ENCODE measurements around the gene LRP1.

- TF ChIP-seq JUNB (IDR thresholded peaks at IDR 0.05; ENCODE audit: unreplicated experiment) = no peak
- TF ChIP-seq, protein P1, sequence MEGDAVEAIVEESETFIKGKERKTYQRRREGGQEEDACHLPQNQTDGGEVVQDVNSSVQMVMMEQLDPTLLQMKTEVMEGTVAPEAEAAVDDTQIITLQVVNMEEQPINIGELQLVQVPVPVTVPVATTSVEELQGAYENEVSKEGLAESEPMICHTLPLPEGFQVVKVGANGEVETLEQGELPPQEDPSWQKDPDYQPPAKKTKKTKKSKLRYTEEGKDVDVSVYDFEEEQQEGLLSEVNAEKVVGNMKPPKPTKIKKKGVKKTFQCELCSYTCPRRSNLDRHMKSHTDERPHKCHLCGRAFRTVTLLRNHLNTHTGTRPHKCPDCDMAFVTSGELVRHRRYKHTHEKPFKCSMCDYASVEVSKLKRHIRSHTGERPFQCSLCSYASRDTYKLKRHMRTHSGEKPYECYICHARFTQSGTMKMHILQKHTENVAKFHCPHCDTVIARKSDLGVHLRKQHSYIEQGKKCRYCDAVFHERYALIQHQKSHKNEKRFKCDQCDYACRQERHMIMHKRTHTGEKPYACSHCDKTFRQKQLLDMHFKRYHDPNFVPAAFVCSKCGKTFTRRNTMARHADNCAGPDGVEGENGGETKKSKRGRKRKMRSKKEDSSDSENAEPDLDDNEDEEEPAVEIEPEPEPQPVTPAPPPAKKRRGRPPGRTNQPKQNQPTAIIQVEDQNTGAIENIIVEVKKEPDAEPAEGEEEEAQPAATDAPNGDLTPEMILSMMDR (conservative IDR thresholded peaks at IDR 0.05; ENCODE audit: low read depth in 2 of 2) = no peak
- TF ChIP-seq EZH2phosphoT487 (IDR thresholded peaks at IDR 0.05; ENCODE audit: unreplicated experiment) = no peak
- no peak for TF ChIP-seq POLR2AphosphoS5 (IDR thresholded peaks at IDR 0.05; ENCODE audit: low read depth)
- no peak for TF ChIP-seq CREB1 (CRISPR knock-in tag; IDR thresholded peaks at IDR 0.05; ENCODE audit: low read depth)
- TF ChIP-seq, protein P2, sequence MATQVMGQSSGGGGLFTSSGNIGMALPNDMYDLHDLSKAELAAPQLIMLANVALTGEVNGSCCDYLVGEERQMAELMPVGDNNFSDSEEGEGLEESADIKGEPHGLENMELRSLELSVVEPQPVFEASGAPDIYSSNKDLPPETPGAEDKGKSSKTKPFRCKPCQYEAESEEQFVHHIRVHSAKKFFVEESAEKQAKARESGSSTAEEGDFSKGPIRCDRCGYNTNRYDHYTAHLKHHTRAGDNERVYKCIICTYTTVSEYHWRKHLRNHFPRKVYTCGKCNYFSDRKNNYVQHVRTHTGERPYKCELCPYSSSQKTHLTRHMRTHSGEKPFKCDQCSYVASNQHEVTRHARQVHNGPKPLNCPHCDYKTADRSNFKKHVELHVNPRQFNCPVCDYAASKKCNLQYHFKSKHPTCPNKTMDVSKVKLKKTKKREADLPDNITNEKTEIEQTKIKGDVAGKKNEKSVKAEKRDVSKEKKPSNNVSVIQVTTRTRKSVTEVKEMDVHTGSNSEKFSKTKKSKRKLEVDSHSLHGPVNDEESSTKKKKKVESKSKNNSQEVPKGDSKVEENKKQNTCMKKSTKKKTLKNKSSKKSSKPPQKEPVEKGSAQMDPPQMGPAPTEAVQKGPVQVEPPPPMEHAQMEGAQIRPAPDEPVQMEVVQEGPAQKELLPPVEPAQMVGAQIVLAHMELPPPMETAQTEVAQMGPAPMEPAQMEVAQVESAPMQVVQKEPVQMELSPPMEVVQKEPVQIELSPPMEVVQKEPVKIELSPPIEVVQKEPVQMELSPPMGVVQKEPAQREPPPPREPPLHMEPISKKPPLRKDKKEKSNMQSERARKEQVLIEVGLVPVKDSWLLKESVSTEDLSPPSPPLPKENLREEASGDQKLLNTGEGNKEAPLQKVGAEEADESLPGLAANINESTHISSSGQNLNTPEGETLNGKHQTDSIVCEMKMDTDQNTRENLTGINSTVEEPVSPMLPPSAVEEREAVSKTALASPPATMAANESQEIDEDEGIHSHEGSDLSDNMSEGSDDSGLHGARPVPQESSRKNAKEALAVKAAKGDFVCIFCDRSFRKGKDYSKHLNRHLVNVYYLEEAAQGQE (IDR thresholded peaks at IDR 0.05; ENCODE audit: unreplicated experiment) = no peak
- no peak for TF ChIP-seq ZNF331 (CRISPR knock-in tag; IDR thresholded peaks at IDR 0.05; ENCODE audit: low read depth)
- TF ChIP-seq EZH2 (IDR thresholded peaks at IDR 0.05; ENCODE audit: low read depth, unreplicated experiment) = no peak
- TF ChIP-seq NANOG (IDR thresholded peaks at IDR 0.05; ENCODE audit: borderline replicate concordance) = no peak
- TF ChIP-seq, protein P3, sequence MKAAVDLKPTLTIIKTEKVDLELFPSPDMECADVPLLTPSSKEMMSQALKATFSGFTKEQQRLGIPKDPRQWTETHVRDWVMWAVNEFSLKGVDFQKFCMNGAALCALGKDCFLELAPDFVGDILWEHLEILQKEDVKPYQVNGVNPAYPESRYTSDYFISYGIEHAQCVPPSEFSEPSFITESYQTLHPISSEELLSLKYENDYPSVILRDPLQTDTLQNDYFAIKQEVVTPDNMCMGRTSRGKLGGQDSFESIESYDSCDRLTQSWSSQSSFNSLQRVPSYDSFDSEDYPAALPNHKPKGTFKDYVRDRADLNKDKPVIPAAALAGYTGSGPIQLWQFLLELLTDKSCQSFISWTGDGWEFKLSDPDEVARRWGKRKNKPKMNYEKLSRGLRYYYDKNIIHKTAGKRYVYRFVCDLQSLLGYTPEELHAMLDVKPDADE (IDR thresholded peaks at IDR 0.05) = no peak
These were observed 72.9 kb downstream of the LRP1 start for GRCh38 chr12:57201219-57201618.
